ENCODE results near the gene HDAC4. TPM values are rescaled to one million over a fixed set of nuclear protein-coding genes. Genes with fewer than 3 reads are reported as not detected.

Gene HDAC4
- total and polyA plus RNA-seq, 10 of the 15 experiments (the other 5 are each of a cell fraction or from before 2014, with no cell fraction given), result 0.22 to 15.7 (median 4.8) TPM

DNA sequence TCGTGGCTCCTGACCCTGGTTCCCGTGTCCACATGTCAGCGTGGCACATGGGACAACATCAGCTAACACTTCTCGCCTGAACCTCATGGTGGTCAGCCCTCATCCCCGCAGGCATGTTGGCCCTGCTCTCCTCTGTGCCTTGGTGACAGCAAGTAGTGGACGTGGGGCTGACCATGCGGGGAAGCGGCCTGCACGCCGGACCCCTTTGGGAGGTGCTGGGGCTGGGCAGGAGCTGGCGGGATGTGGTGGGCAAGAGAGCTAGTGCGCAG, 303.5 kb downstream of the HDAC4 start:
- Histone ChIP-seq H4K20me1 (ENCODE audit: control insufficient read depth, insufficient read depth) (no peaks in the 10 kb centered on the region), H3K27me3 (replicated peaks in 1 of 2; ENCODE audit: control insufficient read depth in 2 of 2, insufficient read depth in 2 of 2, low read length in 1 of 2) (no peaks in the 10 kb centered on the region), H3K4me3 (no peak overlapping the region), H3K36me3 (ENCODE audit: control insufficient read depth in 2 of 2, insufficient read depth in 2 of 2, low read length in 1 of 2) (no peaks in the 10 kb centered on the region), H3K27ac (ENCODE audit: control insufficient read depth, insufficient read depth) (no peak overlapping the region), H3K79me2 (ENCODE audit: control insufficient read depth, insufficient read depth, low read length) (no peaks in the 10 kb centered on the region), H3K4me2 (ENCODE audit: control insufficient read depth, insufficient read depth) (no peak overlapping the region), H3K9ac (ENCODE audit: control insufficient read depth, insufficient read depth, low read length) (no peak overlapping the region), H2AFZ (ENCODE audit: control insufficient read depth, low read depth, low read length) (no peak overlapping the region), H3K9me3 (replicated peaks; ENCODE audit: control insufficient read depth, insufficient read depth, low read length) (no peaks in the 10 kb centered on the region), H3K4me1 (ENCODE audit: control insufficient read depth, insufficient read depth, low read length) (no peaks in the 10 kb centered on the region)
- no peak for ATAC-seq
- in situ Hi-C loops (cut with MboI) (no loop called here), intact Hi-C loops (cut with micrococcal nuclease; ENCODE audit: unreplicated experiment) (no loop called here)
- ChIA-PET POLR2A (no interaction called here), RAD21 (ENCODE audit: unreplicated experiment) (no interaction called here), SMC1A (ENCODE audit: uncharacterized antibody, unreplicated experiment) (no interaction called here), CTCF (interaction anchor here (0.7 kb wide), 1 partner anchor 8 kb away, joined by 3 read pairs; no protein-coding TSS in a partner anchor)
- no peak for TF ChIP-seq SIX5 (IDR thresholded peaks at IDR 0.05; ENCODE audit: low read depth, low read length, severe bottlenecking)
- no peak for TF ChIP-seq CBX3 (IDR thresholded peaks at IDR 0.05; ENCODE audit: borderline replicate concordance, low read depth)
- TF ChIP-seq, protein P1, sequence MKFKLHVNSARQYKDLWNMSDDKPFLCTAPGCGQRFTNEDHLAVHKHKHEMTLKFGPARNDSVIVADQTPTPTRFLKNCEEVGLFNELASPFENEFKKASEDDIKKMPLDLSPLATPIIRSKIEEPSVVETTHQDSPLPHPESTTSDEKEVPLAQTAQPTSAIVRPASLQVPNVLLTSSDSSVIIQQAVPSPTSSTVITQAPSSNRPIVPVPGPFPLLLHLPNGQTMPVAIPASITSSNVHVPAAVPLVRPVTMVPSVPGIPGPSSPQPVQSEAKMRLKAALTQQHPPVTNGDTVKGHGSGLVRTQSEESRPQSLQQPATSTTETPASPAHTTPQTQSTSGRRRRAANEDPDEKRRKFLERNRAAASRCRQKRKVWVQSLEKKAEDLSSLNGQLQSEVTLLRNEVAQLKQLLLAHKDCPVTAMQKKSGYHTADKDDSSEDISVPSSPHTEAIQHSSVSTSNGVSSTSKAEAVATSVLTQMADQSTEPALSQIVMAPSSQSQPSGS (IDR thresholded peaks at IDR 0.05; ENCODE audit: low read length), result no peak
- TF ChIP-seq JUNB (IDR thresholded peaks at IDR 0.05), result no peak
- no peak for TF ChIP-seq RAD51 (IDR thresholded peaks at IDR 0.05)
- TF ChIP-seq, protein P2, sequence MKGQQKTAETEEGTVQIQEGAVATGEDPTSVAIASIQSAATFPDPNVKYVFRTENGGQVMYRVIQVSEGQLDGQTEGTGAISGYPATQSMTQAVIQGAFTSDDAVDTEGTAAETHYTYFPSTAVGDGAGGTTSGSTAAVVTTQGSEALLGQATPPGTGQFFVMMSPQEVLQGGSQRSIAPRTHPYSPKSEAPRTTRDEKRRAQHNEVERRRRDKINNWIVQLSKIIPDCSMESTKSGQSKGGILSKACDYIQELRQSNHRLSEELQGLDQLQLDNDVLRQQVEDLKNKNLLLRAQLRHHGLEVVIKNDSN (IDR thresholded peaks at IDR 0.05; ENCODE audit: borderline replicate concordance, extremely low read length, insufficient read depth, low read depth, low read length), result no peak
- TF ChIP-seq SMC3 (IDR thresholded peaks at IDR 0.05; ENCODE audit: borderline replicate concordance, low read length), result no peak
- TF ChIP-seq POU2F2 (IDR thresholded peaks at IDR 0.05; ENCODE audit: borderline replicate concordance, low read depth, low read length), result no peak
- no peak for TF ChIP-seq IKZF1 (conservative IDR thresholded peaks at IDR 0.05)
- TF ChIP-seq RBBP5 (conservative IDR thresholded peaks at IDR 0.05), result no peak
- TF ChIP-seq ETV6 (conservative IDR thresholded peaks at IDR 0.05 in 1 of 2, IDR thresholded peaks at IDR 0.05 in 1 of 2; ENCODE audit: borderline replicate concordance in 1 of 2, low read depth in 1 of 2), result no peak
- no peak for TF ChIP-seq NFXL1 (IDR thresholded peaks at IDR 0.05; ENCODE audit: borderline replicate concordance)
- TF ChIP-seq CBX5 (IDR thresholded peaks at IDR 0.05; ENCODE audit: low read depth), result no peak
- TF ChIP-seq, protein P3, sequence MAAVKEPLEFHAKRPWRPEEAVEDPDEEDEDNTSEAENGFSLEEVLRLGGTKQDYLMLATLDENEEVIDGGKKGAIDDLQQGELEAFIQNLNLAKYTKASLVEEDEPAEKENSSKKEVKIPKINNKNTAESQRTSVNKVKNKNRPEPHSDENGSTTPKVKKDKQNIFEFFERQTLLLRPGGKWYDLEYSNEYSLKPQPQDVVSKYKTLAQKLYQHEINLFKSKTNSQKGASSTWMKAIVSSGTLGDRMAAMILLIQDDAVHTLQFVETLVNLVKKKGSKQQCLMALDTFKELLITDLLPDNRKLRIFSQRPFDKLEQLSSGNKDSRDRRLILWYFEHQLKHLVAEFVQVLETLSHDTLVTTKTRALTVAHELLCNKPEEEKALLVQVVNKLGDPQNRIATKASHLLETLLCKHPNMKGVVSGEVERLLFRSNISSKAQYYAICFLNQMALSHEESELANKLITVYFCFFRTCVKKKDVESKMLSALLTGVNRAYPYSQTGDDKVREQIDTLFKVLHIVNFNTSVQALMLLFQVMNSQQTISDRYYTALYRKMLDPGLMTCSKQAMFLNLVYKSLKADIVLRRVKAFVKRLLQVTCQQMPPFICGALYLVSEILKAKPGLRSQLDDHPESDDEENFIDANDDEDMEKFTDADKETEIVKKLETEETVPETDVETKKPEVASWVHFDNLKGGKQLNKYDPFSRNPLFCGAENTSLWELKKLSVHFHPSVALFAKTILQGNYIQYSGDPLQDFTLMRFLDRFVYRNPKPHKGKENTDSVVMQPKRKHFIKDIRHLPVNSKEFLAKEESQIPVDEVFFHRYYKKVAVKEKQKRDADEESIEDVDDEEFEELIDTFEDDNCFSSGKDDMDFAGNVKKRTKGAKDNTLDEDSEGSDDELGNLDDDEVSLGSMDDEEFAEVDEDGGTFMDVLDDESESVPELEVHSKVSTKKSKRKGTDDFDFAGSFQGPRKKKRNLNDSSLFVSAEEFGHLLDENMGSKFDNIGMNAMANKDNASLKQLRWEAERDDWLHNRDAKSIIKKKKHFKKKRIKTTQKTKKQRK (IDR thresholded peaks at IDR 0.05; ENCODE audit: low read depth, low read length), result no peak
- TF ChIP-seq HDGF (IDR thresholded peaks at IDR 0.05), result no peak
- TF ChIP-seq, protein P4, sequence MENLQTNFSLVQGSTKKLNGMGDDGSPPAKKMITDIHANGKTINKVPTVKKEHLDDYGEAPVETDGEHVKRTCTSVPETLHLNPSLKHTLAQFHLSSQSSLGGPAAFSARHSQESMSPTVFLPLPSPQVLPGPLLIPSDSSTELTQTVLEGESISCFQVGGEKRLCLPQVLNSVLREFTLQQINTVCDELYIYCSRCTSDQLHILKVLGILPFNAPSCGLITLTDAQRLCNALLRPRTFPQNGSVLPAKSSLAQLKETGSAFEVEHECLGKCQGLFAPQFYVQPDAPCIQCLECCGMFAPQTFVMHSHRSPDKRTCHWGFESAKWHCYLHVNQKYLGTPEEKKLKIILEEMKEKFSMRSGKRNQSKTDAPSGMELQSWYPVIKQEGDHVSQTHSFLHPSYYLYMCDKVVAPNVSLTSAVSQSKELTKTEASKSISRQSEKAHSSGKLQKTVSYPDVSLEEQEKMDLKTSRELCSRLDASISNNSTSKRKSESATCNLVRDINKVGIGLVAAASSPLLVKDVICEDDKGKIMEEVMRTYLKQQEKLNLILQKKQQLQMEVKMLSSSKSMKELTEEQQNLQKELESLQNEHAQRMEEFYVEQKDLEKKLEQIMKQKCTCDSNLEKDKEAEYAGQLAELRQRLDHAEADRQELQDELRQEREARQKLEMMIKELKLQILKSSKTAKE (IDR thresholded peaks at IDR 0.05; ENCODE audit: low read depth, poor library complexity, severe bottlenecking), result no peak
- TF ChIP-seq RCOR1 (conservative IDR thresholded peaks at IDR 0.05; ENCODE audit: low read depth, low read length), result no peak
- DNase-seq (ENCODE audit: low read depth, low spot score), result no peak
- no peak for FAIRE-seq
- no TSS peak for BruUV-seq (replicated peaks)
- WGBS (ENCODE audit: insufficient coverage, insufficient replicate concordance, low lambda C conversion rate, missing lambda C conversion rate), result 68% methylated on average over 12 of the region's 12 CpGs

Data from GM12878 (cell line).